ENCODE measurements around the gene UCP2.

UCP2 gene

DNA sequence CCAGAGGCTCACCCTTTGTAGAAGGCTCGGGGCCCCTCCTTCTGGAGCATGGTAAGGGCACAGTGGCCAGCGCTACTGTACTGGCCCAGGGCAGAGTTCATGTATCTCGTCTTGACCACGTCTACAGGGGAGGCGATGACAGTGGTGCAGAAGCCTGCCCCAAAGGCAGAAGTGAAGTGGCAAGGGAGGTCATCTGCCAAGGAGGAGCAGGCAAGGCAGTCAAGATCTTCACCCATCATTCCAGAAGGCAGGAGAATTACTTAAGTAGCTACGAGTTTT lies 7.2 kb downstream of the UCP2 start:
- H3K4me3 Mint-ChIP-seq: peak overlapping the region; percentile 77
- H3K36me3 Mint-ChIP-seq (ENCODE audit: low read depth): peaks cover 79% of the 10 kb centered on the region

DNA sequence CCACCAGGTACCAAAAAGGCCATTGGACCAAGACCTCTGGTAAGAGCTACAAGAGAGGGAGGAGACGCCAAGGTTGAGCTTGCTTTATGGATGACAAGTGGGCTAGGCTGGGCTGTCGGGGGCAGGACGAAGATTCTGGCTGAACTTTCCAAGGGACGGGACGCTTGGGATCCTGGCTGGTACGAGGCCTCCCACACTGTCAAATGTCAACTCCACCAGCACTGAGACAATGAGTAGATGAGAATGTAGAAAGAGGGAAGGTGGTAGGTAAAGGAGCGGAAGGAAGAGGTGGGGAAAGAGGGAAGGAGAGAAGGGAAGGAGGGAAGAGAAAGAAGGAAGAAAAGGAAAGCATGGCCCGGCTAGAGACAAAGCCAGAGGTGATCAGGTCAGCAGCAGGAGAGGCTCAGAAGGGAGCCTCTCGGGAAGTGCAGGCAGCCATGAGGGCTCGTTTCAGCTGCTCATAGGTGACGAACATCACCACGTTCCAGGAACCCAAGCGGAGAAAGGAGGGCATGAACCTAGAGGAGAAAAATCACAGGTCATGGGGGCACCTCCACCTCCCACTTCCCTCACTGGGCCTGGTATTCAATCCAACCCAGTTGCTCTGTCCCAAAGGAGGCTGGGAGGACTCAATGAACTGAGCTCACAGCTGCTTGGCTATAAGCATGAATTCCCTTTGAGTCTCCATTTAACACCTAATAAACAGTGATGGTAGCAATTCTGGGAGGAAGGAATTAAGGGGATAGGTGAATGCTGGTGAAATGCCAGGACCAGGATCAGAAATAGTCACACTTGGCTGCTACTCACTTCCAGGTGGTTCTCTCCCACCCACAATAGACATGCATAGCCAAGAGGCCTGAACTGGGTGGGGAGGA lies 7.8 kb downstream of the UCP2 start:
- no peaks in the 10 kb centered on the region for H3K9me3 Mint-ChIP-seq
- H3K27ac Mint-ChIP-seq: peak overlapping the region; percentile 96
- peaks cover 73% of the 10 kb centered on the region for H3K4me1 Mint-ChIP-seq (ENCODE audit: low read depth)
- no peaks in the 10 kb centered on the region for H3K27me3 Mint-ChIP-seq (ENCODE audit: low read depth)
- DNase-seq (ENCODE audit: low spot score): no peak
- peaks cover 73% of the 10 kb centered on the region for H3K36me3 Mint-ChIP-seq (ENCODE audit: low read depth)
- peak overlapping the region; percentile 77 for H3K4me3 Mint-ChIP-seq

More for the DNA sequence above, 7.2 kb downstream of the UCP2 start:
- H3K4me1 Mint-ChIP-seq (ENCODE audit: low read depth): peaks cover 73% of the 10 kb centered on the region
- peak overlapping the region; percentile 15 for H3K27ac Mint-ChIP-seq
- no peaks in the 10 kb centered on the region for H3K9me3 Mint-ChIP-seq
- no peaks in the 10 kb centered on the region for H3K27me3 Mint-ChIP-seq (ENCODE audit: low read depth)
- no peak for DNase-seq (ENCODE audit: low spot score)

DNA sequence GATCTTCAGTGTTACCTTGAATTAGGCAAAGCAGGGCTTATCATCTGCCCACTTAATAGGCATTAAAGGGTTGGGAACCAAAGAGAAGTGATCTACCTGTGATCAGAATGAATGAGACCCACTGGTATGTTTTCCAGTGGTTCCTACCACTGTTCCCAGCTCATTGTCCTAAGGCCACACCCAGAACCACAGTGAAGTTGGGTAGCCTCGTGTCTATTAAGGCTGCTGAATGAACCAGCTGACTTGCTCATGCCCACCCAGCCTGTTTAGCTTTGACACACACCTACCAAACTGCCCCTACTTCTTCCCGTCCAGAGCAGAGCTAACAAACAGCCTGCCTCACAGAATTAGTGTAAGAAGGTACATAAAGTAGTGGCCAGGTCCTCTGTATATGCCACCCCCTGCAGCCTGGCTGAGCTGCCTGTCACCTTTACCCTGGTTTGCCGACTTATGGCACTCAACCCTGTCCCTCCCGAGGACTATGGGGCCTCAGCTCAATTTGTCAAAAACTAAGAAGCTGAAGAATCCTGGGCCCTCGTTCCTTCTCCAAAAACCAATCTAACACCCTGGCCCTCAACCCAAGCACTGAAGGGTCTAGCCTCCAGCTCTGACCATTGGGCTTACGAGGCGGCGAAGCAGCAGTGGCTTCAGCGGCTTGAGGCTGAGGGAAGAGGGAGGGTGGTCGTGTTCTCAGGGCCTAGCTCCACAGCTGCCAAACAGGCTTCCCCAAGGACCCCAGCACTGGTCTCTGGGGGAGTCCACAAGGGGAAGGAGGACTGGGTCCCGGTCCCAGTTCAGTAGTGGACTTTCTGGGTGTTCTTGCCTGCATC lies 9.8 kb downstream of the UCP2 start:
- peak overlapping the region; percentile 77 for H3K4me3 Mint-ChIP-seq
- H3K36me3 Mint-ChIP-seq (ENCODE audit: low read depth): peaks cover 54% of the 10 kb centered on the region
- no peaks in the 10 kb centered on the region for H3K9me3 Mint-ChIP-seq
- no peaks in the 10 kb centered on the region for H3K27me3 Mint-ChIP-seq (ENCODE audit: low read depth)
- H3K27ac Mint-ChIP-seq: peak overlapping the region; percentile 96
- H3K4me1 Mint-ChIP-seq (ENCODE audit: low read depth): peaks cover 71% of the 10 kb centered on the region
- DNase-seq (ENCODE audit: low spot score): no peak

DNA sequence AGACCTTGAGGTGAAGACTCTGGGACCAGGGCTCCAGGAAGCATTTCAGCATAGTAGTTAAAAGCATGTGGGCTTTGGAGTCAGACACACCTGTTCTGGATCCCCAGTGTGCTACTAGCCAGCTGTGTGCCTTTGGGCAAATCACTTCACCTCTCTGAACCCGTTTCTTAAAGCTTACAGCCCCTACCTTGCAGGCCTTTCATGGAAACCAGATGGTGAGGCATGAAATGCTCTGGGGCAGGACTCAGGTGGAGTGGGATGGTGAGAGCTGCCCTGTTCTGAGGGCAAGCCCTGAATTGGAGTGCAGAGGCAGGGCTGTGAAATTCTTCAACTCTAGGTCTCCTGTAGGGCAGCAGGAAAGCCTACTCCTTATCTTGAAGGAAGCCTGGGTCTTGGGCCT lies 10.5 kb downstream of the UCP2 start:
- peaks cover 48% of the 10 kb centered on the region for H3K36me3 Mint-ChIP-seq (ENCODE audit: low read depth)
- no peak overlapping the region for H3K4me3 Mint-ChIP-seq
- no peaks in the 10 kb centered on the region for H3K9me3 Mint-ChIP-seq
- peak overlapping the region; percentile 96 for H3K27ac Mint-ChIP-seq
- H3K27me3 Mint-ChIP-seq (ENCODE audit: low read depth): no peaks in the 10 kb centered on the region
- no peak for DNase-seq (ENCODE audit: low spot score)
- peaks cover 64% of the 10 kb centered on the region for H3K4me1 Mint-ChIP-seq (ENCODE audit: low read depth)

DNA sequence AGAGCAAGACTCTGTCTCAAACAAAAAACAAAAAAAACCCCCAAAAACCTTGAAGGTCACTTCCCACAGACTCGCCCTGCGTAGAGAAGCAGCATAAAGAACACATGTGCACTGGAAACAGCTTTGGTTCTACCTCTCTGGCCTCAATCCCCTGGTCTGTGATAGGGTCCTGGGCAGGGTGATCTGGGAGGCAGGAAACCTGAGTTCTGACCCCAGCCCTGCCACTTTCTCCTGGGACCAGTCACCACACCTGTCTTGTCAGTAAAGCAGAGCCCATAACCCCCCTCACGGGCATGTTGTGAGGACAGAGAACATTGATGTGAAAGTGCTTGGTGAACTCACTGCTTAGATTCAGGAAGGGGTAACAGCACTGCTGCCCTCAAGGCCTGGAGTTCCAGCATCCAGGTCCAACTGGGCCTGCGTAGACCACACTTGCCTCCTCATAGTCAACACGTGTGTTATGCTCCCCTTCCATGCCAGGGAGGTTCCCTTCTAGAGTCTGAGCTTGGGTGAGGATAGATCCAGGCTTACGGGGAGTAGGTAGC lies 11.4 kb downstream of the UCP2 start:
- H3K36me3 Mint-ChIP-seq (ENCODE audit: low read depth): peaks cover 38% of the 10 kb centered on the region
- no peaks in the 10 kb centered on the region for H3K9me3 Mint-ChIP-seq
- no peak for DNase-seq (ENCODE audit: low spot score)
- H3K4me1 Mint-ChIP-seq (ENCODE audit: low read depth): peaks cover 58% of the 10 kb centered on the region
- H3K4me3 Mint-ChIP-seq: no peak overlapping the region
- H3K27me3 Mint-ChIP-seq (ENCODE audit: low read depth): no peaks in the 10 kb centered on the region
- peak overlapping the region; percentile 65 for H3K27ac Mint-ChIP-seq

DNA sequence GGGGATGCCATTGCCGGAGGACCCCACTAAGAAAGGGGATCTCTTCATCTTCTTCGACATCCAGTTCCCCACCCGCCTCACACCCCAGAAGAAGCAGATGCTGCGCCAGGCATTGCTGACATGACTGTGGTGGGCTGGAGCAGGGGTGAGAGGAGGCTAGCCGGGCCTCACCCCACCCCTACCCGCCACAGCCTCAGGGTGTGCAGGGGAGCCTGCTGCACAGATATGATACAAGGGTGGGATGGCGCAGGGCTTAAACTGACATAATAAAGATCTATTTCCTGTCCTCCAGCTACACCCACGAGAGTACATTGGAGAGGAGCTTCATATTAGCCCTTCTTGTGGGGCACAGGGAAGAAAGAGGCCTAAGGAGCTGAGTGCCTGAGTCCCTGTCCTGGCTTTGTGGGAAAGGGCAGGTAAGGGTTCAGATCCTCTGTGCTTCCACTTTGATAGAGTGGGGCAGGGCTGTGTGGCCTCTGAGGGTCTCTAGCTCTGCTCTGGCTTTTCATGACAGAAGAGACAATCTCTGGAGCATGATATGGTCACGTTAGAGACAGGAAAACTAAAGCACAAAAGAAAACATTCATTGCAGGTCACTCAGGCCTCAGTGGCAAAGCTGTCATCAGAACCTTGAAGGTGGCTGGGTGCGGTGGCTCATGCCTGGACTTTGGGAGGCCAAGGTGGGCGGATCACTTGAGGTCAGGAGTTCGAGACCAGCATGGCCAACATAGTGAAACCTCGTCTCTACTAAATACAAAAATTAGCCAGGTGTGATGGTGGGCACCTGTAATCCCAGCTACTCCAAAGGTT lies 12.4 kb downstream of the UCP2 start:
- no peaks in the 10 kb centered on the region for H3K9me3 Mint-ChIP-seq
- peaks cover 29% of the 10 kb centered on the region for H3K36me3 Mint-ChIP-seq (ENCODE audit: low read depth)
- no peaks in the 10 kb centered on the region for H3K27me3 Mint-ChIP-seq (ENCODE audit: low read depth)
- peaks cover 54% of the 10 kb centered on the region for H3K4me1 Mint-ChIP-seq (ENCODE audit: low read depth)
- peak overlapping the region; percentile 70 for H3K27ac Mint-ChIP-seq
- no peak overlapping the region for H3K4me3 Mint-ChIP-seq
- DNase-seq (ENCODE audit: low spot score): no peak

DNA sequence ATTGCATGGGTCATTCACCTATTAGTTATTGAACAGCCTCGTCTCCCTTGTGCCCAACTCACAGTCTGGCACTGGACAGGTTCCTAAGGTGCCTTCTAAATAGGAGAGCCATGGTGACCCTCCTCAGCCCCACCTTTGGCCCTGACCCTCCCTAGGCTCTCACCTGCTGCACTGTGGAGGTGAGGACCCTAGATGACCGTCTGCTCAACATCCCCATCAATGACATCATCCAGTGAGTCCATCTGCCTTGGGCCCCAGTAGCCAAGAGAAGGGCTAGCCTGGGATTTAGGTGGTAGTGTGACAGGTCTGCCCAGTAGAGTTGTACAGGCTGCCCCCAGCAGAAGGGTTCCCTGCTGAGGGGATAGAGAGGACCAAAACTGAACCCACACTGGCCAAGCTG lies 13.6 kb downstream of the UCP2 start:
- Mint-ChIP-seq H3K9me3 (no peaks in the 10 kb centered on the region), H3K4me3 (no peak overlapping the region), H3K36me3 (ENCODE audit: low read depth) (peaks cover 19% of the 10 kb centered on the region), H3K27me3 (ENCODE audit: low read depth) (no peaks in the 10 kb centered on the region), H3K27ac (peak overlapping the region; percentile 7), H3K4me1 (ENCODE audit: low read depth) (peaks cover 48% of the 10 kb centered on the region)
- no peak for DNase-seq (ENCODE audit: low spot score)

DNA sequence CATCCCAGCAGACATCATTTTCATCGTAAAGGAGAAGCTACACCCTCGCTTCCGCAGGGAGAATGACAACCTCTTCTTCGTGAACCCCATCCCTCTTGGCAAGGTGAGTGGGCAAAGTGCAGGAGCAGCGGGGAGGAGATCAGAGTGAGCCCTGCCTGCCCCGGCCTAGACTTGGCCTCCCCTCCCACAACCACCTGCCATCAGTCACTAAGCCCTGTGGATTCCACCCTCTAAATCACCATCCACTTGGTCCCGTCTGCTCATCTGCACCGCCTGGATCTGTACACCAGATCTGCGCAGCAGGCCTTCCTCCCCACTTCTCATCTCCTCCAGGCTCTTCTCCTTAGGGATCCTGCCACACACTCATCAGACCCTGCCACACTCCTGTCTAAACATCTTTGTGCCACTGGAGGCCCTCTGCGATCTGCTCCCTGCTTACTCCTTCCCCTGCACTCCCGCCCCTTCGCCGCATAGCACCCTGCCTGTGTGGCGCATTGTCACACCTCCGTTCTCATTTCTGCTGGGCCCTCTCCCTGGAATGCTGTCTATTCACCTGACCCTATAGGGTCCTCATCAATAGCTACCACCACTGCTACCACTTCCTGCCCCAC lies 14.2 kb downstream of the UCP2 start:
- Mint-ChIP-seq H3K36me3 (ENCODE audit: low read depth) (peaks cover 14% of the 10 kb centered on the region), H3K4me1 (ENCODE audit: low read depth) (peaks cover 47% of the 10 kb centered on the region), H3K9me3 (no peaks in the 10 kb centered on the region), H3K4me3 (no peak overlapping the region), H3K27ac (peak overlapping the region; percentile 7), H3K27me3 (ENCODE audit: low read depth) (no peaks in the 10 kb centered on the region)
- DNase-seq (ENCODE audit: low spot score): no peak

DNA sequence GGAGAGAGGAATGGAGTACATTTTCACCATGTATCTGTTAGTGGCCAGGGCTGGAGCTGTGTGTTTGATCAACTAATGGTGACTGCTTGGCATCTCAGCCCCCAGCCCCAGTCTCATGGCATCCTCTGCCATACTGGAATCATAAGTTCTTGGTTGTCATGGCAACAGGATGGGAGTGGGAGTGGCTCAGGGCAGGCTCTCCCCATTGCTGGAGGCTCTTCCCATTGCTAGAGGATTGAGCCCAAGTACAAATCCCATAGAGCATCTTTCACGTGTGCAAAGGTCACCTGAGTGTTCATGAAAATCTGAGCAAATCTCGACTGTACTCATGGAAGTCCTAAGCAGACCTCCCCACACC lies 16.9 kb downstream of the UCP2 start:
- Mint-ChIP-seq H3K36me3 (ENCODE audit: low read depth) (no peaks in the 10 kb centered on the region), H3K27me3 (ENCODE audit: low read depth) (no peaks in the 10 kb centered on the region), H3K9me3 (no peaks in the 10 kb centered on the region), H3K4me3 (no peak overlapping the region), H3K27ac (no peak overlapping the region), H3K4me1 (ENCODE audit: low read depth) (peaks cover 30% of the 10 kb centered on the region)
- no peak for DNase-seq (ENCODE audit: low spot score)

DNA sequence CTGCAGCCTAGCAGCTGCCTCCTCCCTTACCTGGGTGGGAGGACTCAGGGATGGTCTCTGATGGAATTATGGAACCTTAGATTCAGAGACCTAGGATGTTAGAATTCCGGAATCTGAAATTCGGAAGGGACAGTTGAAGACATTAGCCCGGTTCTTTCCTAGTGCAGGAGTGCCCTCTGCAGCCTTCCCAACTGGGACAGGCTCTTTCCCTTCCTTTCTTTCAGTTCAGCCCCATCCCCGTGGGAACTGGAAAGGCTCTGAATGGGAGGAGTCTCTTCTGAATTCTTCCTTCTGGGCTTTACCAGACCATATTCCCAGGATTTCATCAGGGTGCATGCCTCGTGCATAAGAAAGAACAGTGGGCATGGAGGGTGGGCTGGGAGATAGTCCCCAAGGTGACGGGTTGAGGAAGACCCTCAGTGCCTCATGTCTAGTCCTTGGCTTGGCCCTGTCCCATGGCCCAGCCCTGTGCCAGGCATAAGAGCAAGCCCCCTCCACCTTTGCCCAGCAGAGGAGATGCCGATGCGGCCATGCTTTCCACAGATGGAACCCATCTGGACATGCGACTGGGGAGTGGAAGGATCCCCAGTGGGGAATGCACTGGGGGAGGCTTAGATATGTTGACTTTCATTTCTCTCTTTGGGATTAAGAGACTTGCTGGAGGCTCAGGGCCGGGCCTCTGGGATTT lies 17.4 kb downstream of the UCP2 start:
- Mint-ChIP-seq H3K4me3 (no peak overlapping the region), H3K27me3 (ENCODE audit: low read depth) (no peaks in the 10 kb centered on the region), H3K36me3 (ENCODE audit: low read depth) (no peaks in the 10 kb centered on the region), H3K27ac (no peak overlapping the region), H3K9me3 (no peaks in the 10 kb centered on the region), H3K4me1 (ENCODE audit: low read depth) (peaks cover 27% of the 10 kb centered on the region)
- no peak for DNase-seq (ENCODE audit: low spot score)

DNA sequence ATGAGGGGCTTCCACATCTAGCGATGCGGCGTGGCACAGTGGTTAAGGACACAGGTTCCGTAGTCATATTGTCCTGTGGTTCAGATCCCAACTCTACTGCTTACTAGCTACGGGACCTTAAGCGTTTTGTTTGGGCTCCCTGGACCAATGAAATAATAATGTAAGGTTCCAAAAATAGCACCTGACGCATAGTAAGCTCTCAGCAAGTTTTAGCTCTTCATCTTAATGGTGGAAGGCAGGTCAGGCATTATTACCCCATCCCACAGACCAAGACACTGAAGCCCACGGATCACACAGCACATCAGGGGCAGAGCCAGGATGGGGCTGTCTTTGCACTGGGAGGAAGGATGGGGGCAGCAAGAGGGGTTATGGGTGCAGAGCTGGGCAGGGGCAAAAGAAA lies 18.8 kb downstream of the UCP2 start:
- Mint-ChIP-seq H3K4me3 (peak overlapping the region; percentile 32), H3K36me3 (ENCODE audit: low read depth) (no peaks in the 10 kb centered on the region), H3K9me3 (no peaks in the 10 kb centered on the region), H3K27me3 (ENCODE audit: low read depth) (no peaks in the 10 kb centered on the region), H3K4me1 (ENCODE audit: low read depth) (peaks cover 15% of the 10 kb centered on the region), H3K27ac (no peak overlapping the region)
- DNase-seq (ENCODE audit: low spot score): no peak

DNA sequence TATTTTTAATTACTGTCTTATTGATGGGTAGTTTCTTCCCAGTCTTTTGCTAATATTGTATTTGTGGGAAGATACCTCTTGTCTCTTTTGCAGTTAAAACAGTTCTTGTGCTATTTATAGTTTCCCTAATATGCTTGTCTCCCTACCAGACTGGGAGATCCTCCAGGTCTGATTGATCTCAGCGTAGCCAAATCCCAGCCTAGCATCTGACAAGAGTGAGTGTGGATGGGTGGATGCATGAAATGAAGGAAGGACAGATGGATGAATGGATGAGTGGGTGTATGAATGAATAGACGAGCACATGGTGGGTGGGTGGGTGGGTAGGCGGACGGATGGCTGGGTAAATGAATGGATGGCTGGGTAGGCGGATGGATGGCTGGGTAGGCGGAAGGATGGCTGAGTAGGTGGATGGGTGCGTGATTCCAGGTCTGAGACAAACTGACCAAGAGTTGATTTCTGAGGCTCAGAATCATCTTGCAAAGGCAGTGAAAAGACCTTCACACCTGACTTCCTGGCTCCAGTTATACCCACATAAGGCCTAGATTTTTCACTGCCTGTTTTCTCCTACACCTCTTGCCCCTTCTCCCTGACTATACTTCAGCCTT lies 20.4 kb downstream of the UCP2 start:
- no peaks in the 10 kb centered on the region for H3K36me3 Mint-ChIP-seq (ENCODE audit: low read depth)
- peaks cover 8% of the 10 kb centered on the region for H3K4me1 Mint-ChIP-seq (ENCODE audit: low read depth)
- DNase-seq (ENCODE audit: low spot score): no peak
- no peak overlapping the region for H3K4me3 Mint-ChIP-seq
- no peaks in the 10 kb centered on the region for H3K9me3 Mint-ChIP-seq
- H3K27me3 Mint-ChIP-seq (ENCODE audit: low read depth): no peaks in the 10 kb centered on the region
- no peak overlapping the region for H3K27ac Mint-ChIP-seq

DNA sequence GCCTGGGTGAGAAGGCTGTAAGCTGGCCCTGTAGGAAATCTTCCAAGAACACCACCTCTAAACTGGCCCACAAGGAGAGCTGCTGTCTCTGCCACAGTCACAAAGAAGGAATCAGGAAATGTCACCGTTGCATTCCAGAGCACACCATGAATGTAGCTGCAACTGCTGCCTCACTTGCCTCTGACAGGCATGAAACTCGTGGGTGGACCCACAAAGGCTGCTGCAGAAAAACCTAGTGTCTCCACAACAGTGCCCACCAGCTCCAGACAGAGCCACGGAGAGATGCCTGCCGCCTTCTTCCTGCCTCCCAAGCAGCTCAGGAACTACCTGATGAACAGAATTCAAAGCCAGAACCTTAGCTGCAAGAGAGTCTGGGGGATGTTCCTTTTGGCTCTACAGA lies 21.3 kb downstream of the UCP2 start:
- H3K27ac Mint-ChIP-seq: no peak overlapping the region
- peaks cover 8% of the 10 kb centered on the region for H3K4me1 Mint-ChIP-seq (ENCODE audit: low read depth)
- no peaks in the 10 kb centered on the region for H3K9me3 Mint-ChIP-seq
- H3K27me3 Mint-ChIP-seq (ENCODE audit: low read depth): no peaks in the 10 kb centered on the region
- no peak overlapping the region for H3K4me3 Mint-ChIP-seq
- H3K36me3 Mint-ChIP-seq (ENCODE audit: low read depth): no peaks in the 10 kb centered on the region
- no peak for DNase-seq (ENCODE audit: low spot score)
